Stomach (tissue), 9 donors: ENCODE data around the gene IGBP1. TPM values are rescaled to one million over a fixed set of nuclear protein-coding genes. Genes with fewer than 3 reads are reported as not detected.

Source experiments
- DNase-seq, 2 donors: peaks; one replicate each; pipeline versions ENCODE4 v3.0.0 to v3.0.0-alpha.2; 2013 to 2019
- H3K27ac ChIP-seq, 5 donors: fragments of 200-600 bp in 4 of 5; sonication (generic) in 4 of 5; one replicate each; pipeline ENCODE4 v1.5.1; 2013 to 2019; ENCODE audit warnings: mild to moderate bottlenecking in 1 of 5, moderate library complexity in 1 of 5
- H3K27me3 ChIP-seq, 3 donors: fragments of 200-600 bp; sonication (generic); one replicate each; pipeline ENCODE4 v1.5.1; 2017 to 2019; ENCODE audit warnings: mixed run types in 1 of 3
- H3K36me3 ChIP-seq, 4 donors: fragments of 200-600 bp; sonication (generic); 1 replicate in 3 of 4; 2 replicates in 1 of 4; pipeline ENCODE4 v1.5.1; 2016 to 2019
- H3K4me1 ChIP-seq, 4 donors: fragments of 200-600 bp; sonication (generic); one replicate each; pipeline ENCODE4 v1.5.1; 2016 to 2019
- H3K4me3 ChIP-seq, 4 donors: fragments of 200-600 bp; sonication (generic) in 3 of 4; one replicate each; pipeline ENCODE4 v1.5.1; 2016 to 2019; ENCODE audit warnings: mild to moderate bottlenecking in 1 of 4
- H3K9me3 ChIP-seq, 4 donors: fragments of 200-600 bp; sonication (generic); one replicate each; pipeline ENCODE4 v1.5.1; 2016 to 2019
- CTCF ChIP-seq, 7 experiments: fragments of 450-650 bp in 4 of 7; fragments of 200-600 bp in 3 of 7; sonication (generic) in 3 of 7; IDR thresholded peaks; one replicate each; pipeline ENCODE4 v1.5.1; 2016 to 2019; ENCODE audit warnings: antibody characterized with exemption in 7 of 7, control low read depth in 2 of 7, mild to moderate bottlenecking in 1 of 7
- EP300 ChIP-seq: sonication (generic); formaldehyde crosslinking; IDR thresholded peaks from one replicate; pipeline ENCODE4 v1.6.1; 2017; ENCODE audit warnings: antibody characterized with exemption
- POLR2A ChIP-seq, 4 donors: fragments of 450-650 bp; IDR thresholded peaks; one replicate each; pipeline ENCODE4 v1.6.1; 2016; ENCODE audit warnings: antibody characterized with exemption in 4 of 4, control low read depth in 2 of 4, mild to moderate bottlenecking in 1 of 4, moderate library complexity in 1 of 4
- POLR2AphosphoS5 ChIP-seq, 3 donors: sonication (generic); formaldehyde crosslinking; IDR thresholded peaks; one replicate each; pipeline ENCODE4 v1.6.1; 2016; ENCODE audit warnings: antibody characterized with exemption in 3 of 3
- WGBS, 5 donors: extraction: QIAGEN DNeasy Blood & Tissue Kit in 3 of 5; methylation state at CpG; one replicate each; pipeline versions ENCODE4 v1.1.5 to v1.1.7; 2013 to 2018; 5-methylcytosine and 5-hydroxymethylcytosine counted together
- intact Hi-C: fragments of 100-400 bp; cut with DNase I; formaldehyde crosslinking; loops from one replicate; pipeline ENCODE4 v1.15.1; 2023; ENCODE audit warnings: low total_unique reads
- polyA plus RNA-seq, 3 donors: library from polyadenylated mRNA; stranded (reverse); fragments of 200-250 nt; gene quantifications; one replicate each; pipeline ENCODE4 v1.2.3, GENCODE V29; 2013
- total RNA-seq, 5 donors: library from RNA; depleted of rRNA; stranded (reverse); fragments of >200 nt; gene quantifications; one replicate each; pipeline versions ENCODE4 v1.1.0 to v1.2.3, GENCODE V29; 2014 to 2016
- donor health status: healthy with polysubstance abuse.
- donor health status: Bipolar disorder and iron deficiency.
- donor health status: healthy.

IGBP1 gene
- total and polyA plus RNA-seq, 8 donors: 24.6 to 130 (median 67.2) TPM

GRCh38 chrX:70174754-70175153, 41.5 kb downstream of the IGBP1 start:
- no peaks in the 10 kb centered on the region for H3K36me3 ChIP-seq
- no peak overlapping the region for H3K4me3 ChIP-seq
- H3K27ac ChIP-seq: no peak overlapping the region
- WGBS, 5 donors: 41 to 58% (median 47%) methylated on average over 3 to 4 of the region's 4 CpGs
- peaks cover 0 to 6% (median 0%) of the 10 kb centered on the region in 3 donors for H3K27me3 ChIP-seq
- H3K4me1 ChIP-seq: no peaks in the 10 kb centered on the region
- no peaks in the 10 kb centered on the region for H3K9me3 ChIP-seq
- intact Hi-C loops: no loop called here
- TF ChIP-seq POLR2A (IDR thresholded peaks at IDR 0.05): no peak
- TF ChIP-seq EP300: no peak
- TF ChIP-seq CTCF (IDR thresholded peaks at IDR 0.05): no peak
- no peak for TF ChIP-seq POLR2AphosphoS5 (IDR thresholded peaks at IDR 0.05)
- no peak for DNase-seq

- no peak for TF ChIP-seq POLR2AphosphoS5 (IDR thresholded peaks at IDR 0.05)
- TF ChIP-seq EP300: no peak
- TF ChIP-seq POLR2A (IDR thresholded peaks at IDR 0.05): no peak
- TF ChIP-seq CTCF (IDR thresholded peaks at IDR 0.05): no peak
- H3K27ac ChIP-seq: no peak overlapping the region
- intact Hi-C loops: no loop called here
- no peaks in the 10 kb centered on the region for H3K36me3 ChIP-seq
- no peaks in the 10 kb centered on the region for H3K4me1 ChIP-seq
- no peak for DNase-seq
- H3K4me3 ChIP-seq: no peak overlapping the region
- 77 to 87% (median 83%) methylated on average over 4 to 7 of the region's 7 CpGs for WGBS, 5 donors
- H3K9me3 ChIP-seq: no peaks in the 10 kb centered on the region
- H3K27me3 ChIP-seq: peaks cover 0 to 6% (median 0%) of the 10 kb centered on the region in 3 donors
Observed at GRCh38 chrX:70175338-70175737, 42.1 kb downstream of the IGBP1 start.

DNA sequence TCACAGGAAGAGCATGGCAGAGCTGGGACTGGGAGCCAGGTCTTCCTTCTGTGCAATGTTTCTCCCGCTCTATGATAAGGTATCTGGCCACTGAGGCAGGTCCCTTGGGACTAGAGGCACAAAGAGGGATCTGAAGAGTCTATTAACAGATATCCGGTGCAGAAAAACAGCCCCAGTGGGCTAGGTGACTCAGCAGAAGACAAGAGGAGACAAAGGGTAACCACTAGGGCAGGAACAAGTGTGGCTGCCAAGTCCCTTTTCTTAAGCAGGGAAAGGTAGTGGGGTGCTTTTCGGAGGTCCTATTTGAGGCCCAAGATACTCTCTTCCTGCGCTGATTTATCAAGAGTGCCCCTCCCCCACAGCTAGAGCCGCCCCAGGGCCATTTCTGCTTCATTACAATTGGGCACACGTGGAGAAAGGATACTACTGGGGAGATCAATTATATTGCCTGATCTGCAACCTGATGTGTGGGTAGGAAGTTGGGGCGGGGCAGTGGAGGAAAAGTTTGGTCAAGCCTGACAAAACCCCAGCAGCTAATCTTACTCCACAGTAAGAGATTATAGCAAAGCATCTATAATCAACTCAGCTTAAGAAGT, 43.8 kb downstream of the IGBP1 start, which contains the start of gene DGAT2L6:
Gene DGAT2L6 (plus strand): TSS at position 546 of the 596 bp plus-strand sequence. CDS start 100 bp downstream, outside the sequence.
- Histone ChIP-seq H3K27ac (no peak within 1 kb of the TSS), H3K9me3 (no peaks in the 10 kb centered on the region), H3K4me1 (no peaks in the 10 kb centered on the region), H3K4me3 (no peak within 1 kb of the TSS), H3K36me3 (no peaks in the 10 kb centered on the region), H3K27me3 (peaks cover 0 to 6% (median 0%) of the 10 kb centered on the region in 3 donors)
- intact Hi-C loops: no loop called here
- DNase-seq: no peak
- WGBS, 5 donors: 58 to 71% (median 65%) methylated on average over 7 of the region's 7 CpGs
- TF ChIP-seq POLR2AphosphoS5 (IDR thresholded peaks at IDR 0.05) (no peak), EP300 (no peak), POLR2A (IDR thresholded peaks at IDR 0.05) (no peak)

DNA sequence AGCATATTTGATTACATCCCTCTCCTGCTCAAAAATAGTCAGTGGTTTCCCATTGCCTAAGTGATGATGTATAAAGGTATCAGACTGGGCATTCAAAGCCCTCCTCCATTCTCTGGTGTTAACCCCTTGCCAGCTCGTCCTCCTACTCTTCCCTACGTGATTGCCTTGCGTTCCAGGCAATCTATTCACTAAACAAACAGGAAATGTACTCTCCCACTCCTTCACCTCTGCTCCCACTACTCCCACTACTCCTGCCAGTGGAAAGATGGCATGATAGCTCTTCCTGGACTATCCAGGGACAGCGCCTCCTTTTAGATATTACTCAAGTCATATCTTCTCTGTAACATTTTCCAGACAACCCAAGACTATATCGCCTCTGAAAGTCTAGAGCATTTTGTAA, 49.8 kb downstream of the IGBP1 start:
- 63 to 96% (median 77%) methylated on average over 4 to 5 of the region's 5 CpGs for WGBS, 5 donors
- Histone ChIP-seq H3K27me3 (no peaks in the 10 kb centered on the region), H3K4me3 (no peak overlapping the region), H3K9me3 (no peaks in the 10 kb centered on the region), H3K36me3 (no peaks in the 10 kb centered on the region), H3K27ac (no peak overlapping the region), H3K4me1 (no peaks in the 10 kb centered on the region)
- TF ChIP-seq POLR2A (IDR thresholded peaks at IDR 0.05) (no peak), POLR2AphosphoS5 (IDR thresholded peaks at IDR 0.05) (no peak), EP300 (no peak), CTCF (IDR thresholded peaks at IDR 0.05) (no peak)
- no peak for DNase-seq
- intact Hi-C loops: no loop called here

- peaks cover 0 to 35% (median 9%) of the 10 kb centered on the region in 4 donors for H3K9me3 ChIP-seq
- intact Hi-C loops: no loop called here
- no peak overlapping the region for H3K27ac ChIP-seq
- no peak for DNase-seq
- no peak overlapping the region for H3K4me3 ChIP-seq
- H3K27me3 ChIP-seq: no peaks in the 10 kb centered on the region
- no peaks in the 10 kb centered on the region for H3K36me3 ChIP-seq
- TF ChIP-seq CTCF (IDR thresholded peaks at IDR 0.05) (no peak), EP300 (no peak), POLR2AphosphoS5 (IDR thresholded peaks at IDR 0.05) (no peak), POLR2A (IDR thresholded peaks at IDR 0.05) (no peak)
- H3K4me1 ChIP-seq: no peaks in the 10 kb centered on the region
Observed at GRCh38 chrX:70190225-70190624, 57.0 kb downstream of the IGBP1 start.
